Measurements from ENCODE around the gene MPHOSPH8.

DNA sequence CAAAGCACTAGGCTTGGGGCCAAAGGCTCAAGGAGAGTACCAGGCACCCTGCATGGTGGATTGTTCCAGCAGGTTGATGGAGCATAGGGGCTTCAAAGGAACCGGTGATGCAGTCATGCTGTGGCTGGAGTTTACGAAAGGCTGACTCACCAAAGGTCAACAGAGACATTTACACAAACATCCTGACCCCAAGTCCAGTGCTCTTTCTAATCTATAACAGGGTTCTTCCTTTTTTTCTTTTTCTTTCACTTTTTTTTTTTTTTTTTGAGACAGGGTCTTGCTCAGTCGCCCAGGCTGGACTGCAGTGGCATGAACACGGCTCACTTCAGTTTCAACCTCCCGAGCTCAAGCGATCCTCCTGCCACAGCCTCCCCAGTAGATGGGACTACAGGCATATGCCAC lies 36.5 kb upstream of the MPHOSPH8 start:
- TF ChIP-seq POLR2A (IDR thresholded peaks at IDR 0.05; ENCODE audit: low read depth, low read length) = no peak
- TF ChIP-seq POLR2AphosphoS5 (IDR thresholded peaks at IDR 0.05; ENCODE audit: low read depth, low read length) = no peak
- TF ChIP-seq TAF1 (IDR thresholded peaks at IDR 0.05; ENCODE audit: low read depth, low read length) = no peak
- no peak for TF ChIP-seq PAX5 (IDR thresholded peaks at IDR 0.05; ENCODE audit: insufficient read depth, low read length, severe bottlenecking)
- TF ChIP-seq SPI1 (IDR thresholded peaks at IDR 0.05; ENCODE audit: low read depth, low read length) = no peak
